OCI-LY3 (cell line): ENCODE measurements around the gene TACC2.

Experiments used
- H2AFZ ChIP-seq: fragments of 200-600, 300-600 bp; shearing (Covaris generic); 2 replicates; pipeline ENCODE4 v1.6.0; 2014; ENCODE audit warnings: antibody characterized with exemption, low read depth, low read length
- H3K27ac ChIP-seq: fragments of 200-600, 300-600 bp; sonication (generic); 2 replicates; pipeline ENCODE4 v1.5.1; 2014; ENCODE audit warnings: mild to moderate bottlenecking, low read length, moderate library complexity, mixed read lengths
- H3K27me3 ChIP-seq: fragments of 200-600, 300-600 bp; sonication (generic); 2 replicates; pipeline ENCODE4 v1.6.1; 2014; ENCODE audit warnings: low read depth, low read length, mixed read lengths
- H3K36me3 ChIP-seq: fragments of 200-600, 300-600 bp; sonication (generic); replicated peaks from 2 replicates; pipeline ENCODE3; 2014; ENCODE audit warnings: low read depth, low read length, mixed read lengths
- H3K4me1 ChIP-seq: fragments of 300-600, 200-600 bp; sonication (generic); 2 replicates; pipeline ENCODE4 v1.6.1; 2014; ENCODE audit warnings: low read length, mixed read lengths
- H3K4me2 ChIP-seq: fragments of 200-600, 300-600 bp; sonication (generic); 2 replicates; pipeline ENCODE4 v1.6.1; 2014; ENCODE audit warnings: low read length, mixed read lengths
- H3K4me3 ChIP-seq: fragments of 300-600, 200-600 bp; sonication (generic); 2 replicates; pipeline ENCODE4 v1.5.1; 2014; ENCODE audit warnings: antibody characterized with exemption, mild to moderate bottlenecking, low read length, moderate library complexity
- H3K79me2 ChIP-seq: fragments of 300-600, 200-600 bp; shearing (Covaris generic); 2 replicates; pipeline ENCODE4 v1.6.1; 2014; ENCODE audit warnings: mild to moderate bottlenecking, low read length, mixed read lengths
- H3K9ac ChIP-seq: fragments of 300-600, 200-600 bp; shearing (Covaris generic); 2 replicates; pipeline ENCODE4 v1.6.0; 2014; ENCODE audit warnings: mild to moderate bottlenecking, low read length, moderate library complexity
- H3K9me3 ChIP-seq: fragments of 200-600, 300-600 bp; shearing (Covaris generic); 2 replicates; pipeline ENCODE4 v1.6.1; 2014; ENCODE audit warnings: low read length, mixed read lengths; ENCODE audit not compliant: insufficient read depth
- H4K20me1 ChIP-seq: fragments of 200-600, 300-600 bp; sonication (generic); 2 replicates; pipeline ENCODE4 v1.6.1; 2016; ENCODE audit warnings: low read length, mixed read lengths; ENCODE audit not compliant: insufficient read depth
- EZH2phosphoT487 ChIP-seq: fragments of 200-600 bp; shearing (Covaris generic); IDR thresholded peaks from 2 replicates; pipeline ENCODE4 v1.6.1; 2018; ENCODE audit warnings: antibody characterized with exemption, mixed run types, low read depth
- TF ChIP-seq, protein P1 (sequence below): fragments of 200-600, 300-600 bp; sonication (generic); IDR thresholded peaks from 2 replicates; pipeline ENCODE4 v1.5.1; 2014; ENCODE audit warnings: antibody characterized with exemption, low read length, low read depth

Gene TACC2

DNA sequence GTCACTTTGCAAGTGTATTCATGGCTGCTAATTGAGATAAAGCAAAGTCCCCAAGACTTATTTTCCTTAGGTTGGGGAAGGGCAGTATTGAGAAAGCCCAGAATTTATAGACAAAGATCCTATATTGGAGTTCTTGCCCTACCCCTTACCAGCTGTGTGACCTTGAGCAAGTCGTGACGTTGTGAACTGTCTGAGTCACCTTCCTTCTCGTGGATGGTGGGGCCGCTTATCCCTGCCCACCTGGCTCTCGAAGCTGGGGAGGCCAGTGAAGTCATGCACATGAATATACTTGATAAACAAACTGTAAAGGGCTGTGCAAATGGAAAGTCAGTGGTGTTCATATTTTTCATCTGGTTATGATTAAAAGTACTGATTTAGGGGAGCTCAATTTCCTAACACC lies 127.4 kb downstream of the TACC2 start:
- Histone ChIP-seq H3K4me3 (no peak overlapping the region), H2AFZ (no peak overlapping the region), H3K4me1 (peaks cover 10% of the 10 kb centered on the region), H3K9me3 (no peaks in the 10 kb centered on the region), H3K36me3 (no peaks in the 10 kb centered on the region), H3K4me2 (no peak overlapping the region), H3K79me2 (no peaks in the 10 kb centered on the region), H3K9ac (no peak overlapping the region), H4K20me1 (no peaks in the 10 kb centered on the region), H3K27ac (no peak overlapping the region), H3K27me3 (no peaks in the 10 kb centered on the region)
- TF ChIP-seq EZH2phosphoT487: no peak
- TF ChIP-seq, protein P1, sequence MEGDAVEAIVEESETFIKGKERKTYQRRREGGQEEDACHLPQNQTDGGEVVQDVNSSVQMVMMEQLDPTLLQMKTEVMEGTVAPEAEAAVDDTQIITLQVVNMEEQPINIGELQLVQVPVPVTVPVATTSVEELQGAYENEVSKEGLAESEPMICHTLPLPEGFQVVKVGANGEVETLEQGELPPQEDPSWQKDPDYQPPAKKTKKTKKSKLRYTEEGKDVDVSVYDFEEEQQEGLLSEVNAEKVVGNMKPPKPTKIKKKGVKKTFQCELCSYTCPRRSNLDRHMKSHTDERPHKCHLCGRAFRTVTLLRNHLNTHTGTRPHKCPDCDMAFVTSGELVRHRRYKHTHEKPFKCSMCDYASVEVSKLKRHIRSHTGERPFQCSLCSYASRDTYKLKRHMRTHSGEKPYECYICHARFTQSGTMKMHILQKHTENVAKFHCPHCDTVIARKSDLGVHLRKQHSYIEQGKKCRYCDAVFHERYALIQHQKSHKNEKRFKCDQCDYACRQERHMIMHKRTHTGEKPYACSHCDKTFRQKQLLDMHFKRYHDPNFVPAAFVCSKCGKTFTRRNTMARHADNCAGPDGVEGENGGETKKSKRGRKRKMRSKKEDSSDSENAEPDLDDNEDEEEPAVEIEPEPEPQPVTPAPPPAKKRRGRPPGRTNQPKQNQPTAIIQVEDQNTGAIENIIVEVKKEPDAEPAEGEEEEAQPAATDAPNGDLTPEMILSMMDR: no peak

DNA sequence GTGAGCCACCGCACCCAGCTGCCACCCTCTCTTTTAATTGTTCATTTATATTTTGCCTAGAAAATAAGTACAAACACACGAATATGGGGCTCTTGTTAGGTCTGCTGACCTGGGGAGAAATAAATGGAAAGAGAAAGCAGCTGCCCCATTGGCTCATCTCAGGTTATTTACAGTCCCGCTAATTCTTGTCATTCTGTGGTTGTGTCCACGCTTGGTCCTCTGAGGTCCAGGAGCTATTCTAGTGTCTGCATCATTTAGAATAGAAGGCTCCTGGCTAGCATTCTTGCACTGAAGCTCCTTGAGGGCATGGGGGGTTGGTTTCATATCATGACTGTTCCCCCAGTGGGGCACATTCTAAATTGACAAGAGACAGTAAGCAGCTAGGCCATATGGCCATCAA lies 128.5 kb downstream of the TACC2 start:
- H3K4me1 ChIP-seq: peaks cover under 1% of the 10 kb centered on the region
- H3K79me2 ChIP-seq: no peaks in the 10 kb centered on the region
- H3K36me3 ChIP-seq: no peaks in the 10 kb centered on the region
- TF ChIP-seq EZH2phosphoT487: no peak
- TF ChIP-seq, protein P1: no peak
- no peaks in the 10 kb centered on the region for H3K9me3 ChIP-seq
- no peak overlapping the region for H3K9ac ChIP-seq
- no peak overlapping the region for H3K4me2 ChIP-seq
- no peak overlapping the region for H2AFZ ChIP-seq
- no peaks in the 10 kb centered on the region for H3K27me3 ChIP-seq
- no peak overlapping the region for H3K4me3 ChIP-seq
- no peaks in the 10 kb centered on the region for H4K20me1 ChIP-seq
- H3K27ac ChIP-seq: no peak overlapping the region

DNA sequence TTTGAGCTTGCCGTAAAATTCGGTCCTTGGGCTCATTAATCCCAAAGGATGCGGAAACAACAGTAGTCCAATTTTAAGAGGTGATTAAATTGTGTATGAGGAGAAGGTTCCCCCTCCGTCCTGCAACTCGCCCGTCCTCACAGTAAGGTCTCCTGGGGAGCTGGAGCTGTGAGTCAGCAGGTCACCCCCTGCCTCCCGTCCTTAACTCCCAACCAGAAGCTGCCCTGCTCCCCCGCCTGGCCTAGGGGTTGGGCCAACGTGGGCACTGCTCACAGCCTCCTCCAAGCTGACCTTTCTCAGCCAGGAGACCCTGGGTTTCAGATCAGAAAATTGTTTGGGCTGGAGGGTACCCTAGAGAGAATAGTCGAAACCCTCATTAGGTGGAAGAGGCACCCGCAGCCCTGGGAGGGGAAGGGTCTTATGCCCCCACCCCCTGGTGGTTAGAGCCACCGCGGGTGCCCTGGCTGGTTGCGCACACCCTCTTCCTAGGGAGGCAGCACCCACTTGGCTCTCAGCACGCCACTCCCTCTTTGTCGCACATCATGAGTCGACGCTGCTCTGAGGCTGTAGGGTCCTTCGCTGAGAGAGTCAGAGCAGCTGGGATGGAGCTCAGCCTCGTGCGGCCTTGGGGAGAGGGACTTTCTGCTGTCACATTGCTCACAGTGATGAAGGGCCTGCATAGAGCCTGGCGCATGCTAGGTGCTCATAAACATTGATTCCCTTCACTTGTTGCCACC lies 131.2 kb downstream of the TACC2 start:
- no peaks in the 10 kb centered on the region for H3K4me1 ChIP-seq
- no peaks in the 10 kb centered on the region for H3K36me3 ChIP-seq
- no peaks in the 10 kb centered on the region for H4K20me1 ChIP-seq
- H3K9me3 ChIP-seq: no peaks in the 10 kb centered on the region
- H3K9ac ChIP-seq: no peak overlapping the region
- no peak overlapping the region for H3K27ac ChIP-seq
- H3K4me3 ChIP-seq: no peak overlapping the region
- H2AFZ ChIP-seq: no peak overlapping the region
- H3K4me2 ChIP-seq: no peak overlapping the region
- no peak for TF ChIP-seq EZH2phosphoT487
- TF ChIP-seq, protein P1: no peak
- H3K27me3 ChIP-seq: no peaks in the 10 kb centered on the region
- H3K79me2 ChIP-seq: no peaks in the 10 kb centered on the region

DNA sequence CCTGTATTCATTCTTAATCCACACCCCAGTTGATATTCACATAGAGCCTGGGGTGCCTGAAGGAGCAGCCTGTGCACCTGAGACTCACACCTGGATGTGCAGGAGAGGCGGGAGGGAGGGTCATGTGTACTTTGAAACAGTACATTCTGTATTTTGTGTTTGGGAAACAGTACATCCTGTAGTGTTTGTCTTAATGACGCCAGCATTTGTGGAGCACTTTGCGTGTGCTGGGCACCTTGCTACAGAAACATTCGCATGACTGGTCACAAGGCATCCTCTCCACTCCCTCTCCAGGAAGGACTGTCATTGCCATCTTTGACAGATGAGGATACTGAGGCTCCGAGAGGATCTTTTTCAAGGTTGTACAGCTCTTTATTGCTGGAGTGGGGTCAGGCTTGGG lies 132.1 kb downstream of the TACC2 start:
- H3K4me2 ChIP-seq: no peak overlapping the region
- H3K79me2 ChIP-seq: no peaks in the 10 kb centered on the region
- no peak overlapping the region for H2AFZ ChIP-seq
- TF ChIP-seq, protein P1: no peak
- TF ChIP-seq EZH2phosphoT487: no peak
- no peaks in the 10 kb centered on the region for H3K4me1 ChIP-seq
- H3K9me3 ChIP-seq: no peaks in the 10 kb centered on the region
- H3K27ac ChIP-seq: no peak overlapping the region
- H3K9ac ChIP-seq: no peak overlapping the region
- no peaks in the 10 kb centered on the region for H4K20me1 ChIP-seq
- H3K4me3 ChIP-seq: no peak overlapping the region
- no peaks in the 10 kb centered on the region for H3K27me3 ChIP-seq
- no peaks in the 10 kb centered on the region for H3K36me3 ChIP-seq
